Measurements from ENCODE around the gene EXOSC5. TPM values are rescaled to one million over a fixed set of nuclear protein-coding genes. Genes with fewer than 3 reads are reported as not detected.

Gene EXOSC5
- total and polyA plus RNA-seq, 7 donors: 6.6 to 32.7 (median 15.6) TPM

GRCh38 chr19:41430922-41431321, 33.8 kb upstream of the EXOSC5 start:
- Histone ChIP-seq H3K9me3 (no peaks in the 10 kb centered on the region), H3K27me3 (no peaks in the 10 kb centered on the region), H3K4me3 (no peak overlapping the region), H3K4me1 (peaks cover 0 to 28% (median 26%) of the 10 kb centered on the region in 4 donors), H3K27ac (no peak overlapping the region), H3K36me3 (peaks cover 0 to 30% (median 16%) of the 10 kb centered on the region in 4 donors)
- intact Hi-C loops (cut with DNase I): no loop called here
- 89 to 94% methylated on average over 6 of the region's 6 CpGs for WGBS, 2 donors
- TF ChIP-seq EP300 (IDR thresholded peaks at IDR 0.05): no peak
- no peak for TF ChIP-seq POLR2AphosphoS5 (IDR thresholded peaks at IDR 0.05)
- no peak for TF ChIP-seq CTCF (IDR thresholded peaks at IDR 0.05)
- no peak for TF ChIP-seq POLR2A (IDR thresholded peaks at IDR 0.05)
- no peak for DNase-seq

DNA sequence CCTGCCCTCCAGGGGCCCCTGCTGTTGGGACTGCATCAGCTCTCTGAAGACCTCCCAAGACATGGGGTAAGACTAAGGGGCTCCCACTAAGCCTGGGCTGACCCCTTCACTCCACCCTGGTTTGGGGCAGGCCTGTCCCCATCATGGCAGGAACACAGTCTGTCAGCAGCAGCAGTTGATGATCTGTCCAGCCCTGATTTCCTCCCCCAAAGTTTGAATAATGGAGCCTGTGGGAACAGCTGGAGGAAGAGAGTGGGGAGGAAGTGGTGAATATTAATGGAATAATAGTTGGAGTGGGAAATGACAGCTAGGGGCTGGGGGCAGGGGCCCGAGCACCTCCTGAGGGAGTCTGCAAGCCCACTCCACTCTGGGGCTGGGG, 31.3 kb upstream of the EXOSC5 start:
- H3K27ac ChIP-seq: peak overlapping the region; percentile 82 to 89 (median 86)
- no peaks in the 10 kb centered on the region for H3K9me3 ChIP-seq
- no peaks in the 10 kb centered on the region for H3K27me3 ChIP-seq
- no peak for TF ChIP-seq POLR2AphosphoS5 (IDR thresholded peaks at IDR 0.05)
- no peak for TF ChIP-seq EP300 (IDR thresholded peaks at IDR 0.05)
- no peak for TF ChIP-seq POLR2A (IDR thresholded peaks at IDR 0.05)
- TF ChIP-seq CTCF (IDR thresholded peaks at IDR 0.05): no peak
- peak overlapping the region; percentile 36 to 63 (median 56) for H3K4me3 ChIP-seq
- intact Hi-C loops (cut with DNase I): no loop called here
- 49 to 83% methylated on average over 1 of the region's 1 CpG for WGBS, 2 donors
- no peak for DNase-seq
- H3K4me1 ChIP-seq: peaks cover 0 to 40% (median 34%) of the 10 kb centered on the region in 4 donors
- H3K36me3 ChIP-seq: peaks cover 0 to 50% (median 18%) of the 10 kb centered on the region in 4 donors

- no peak for DNase-seq
- Histone ChIP-seq H3K9me3 (no peaks in the 10 kb centered on the region), H3K27me3 (no peaks in the 10 kb centered on the region), H3K36me3 (peaks cover 4 to 50% (median 21%) of the 10 kb centered on the region in 4 donors), H3K4me3 (peak overlapping the region; percentile 36 to 63 (median 56)), H3K4me1 (peaks cover 0 to 40% (median 34%) of the 10 kb centered on the region in 4 donors), H3K27ac (peak overlapping the region; percentile 82 to 89 (median 86))
- intact Hi-C loops (cut with DNase I): no loop called here
- no peak for TF ChIP-seq POLR2AphosphoS5 (IDR thresholded peaks at IDR 0.05)
- no peak for TF ChIP-seq CTCF (IDR thresholded peaks at IDR 0.05)
- WGBS, 2 donors: 2 to 6% methylated on average over 23 of the region's 23 CpGs
These were observed 30.7 kb upstream of the EXOSC5 start for GRCh38 chr19:41427647-41428480.

DNA sequence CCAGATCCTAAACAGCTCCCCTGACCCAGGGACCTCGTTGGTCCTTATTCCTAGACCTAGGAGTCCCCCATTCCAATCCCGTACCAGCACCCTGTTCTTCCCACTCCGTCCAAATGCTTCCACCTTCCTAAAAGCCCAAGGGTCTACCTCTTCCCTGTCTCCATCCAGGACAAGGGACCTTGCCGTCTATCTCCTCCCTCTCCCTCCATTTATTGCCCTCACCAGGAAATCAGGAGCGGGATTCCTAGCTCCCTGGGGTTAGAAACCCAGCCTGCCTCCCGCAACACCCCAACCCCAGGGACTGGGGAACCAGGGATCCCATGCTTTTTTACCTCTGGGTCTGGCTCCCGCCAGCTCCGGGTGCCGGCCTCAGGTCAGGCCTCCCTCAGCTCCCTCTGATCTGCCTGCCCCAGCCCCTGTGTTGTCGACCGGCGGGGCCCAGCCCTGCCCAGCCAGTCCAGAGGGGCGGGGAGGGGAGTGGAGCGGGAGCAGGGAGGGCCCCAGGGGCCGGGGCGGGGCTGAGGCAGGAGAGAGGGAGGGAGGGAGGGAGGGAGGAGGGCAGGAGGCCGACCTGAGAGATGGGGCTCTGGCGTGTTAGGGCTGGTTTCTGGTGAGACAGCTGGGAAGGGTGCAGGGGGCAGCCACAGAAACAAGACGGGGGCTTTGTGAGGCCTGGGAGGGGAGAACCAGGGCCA, 29.9 kb upstream of the EXOSC5 start, which contains the start of gene B3GNT8:
B3GNT8 (minus strand) TSS at position 423 of the 695 bp plus-strand sequence. CDS start 596 bp downstream, outside the sequence.
- H3K4me1 ChIP-seq: peaks cover 0 to 40% (median 34%) of the 10 kb centered on the region in 4 donors
- WGBS, 2 donors: 4 to 15% methylated on average over 19 of the region's 19 CpGs
- H3K9me3 ChIP-seq: no peaks in the 10 kb centered on the region
- H3K4me3 ChIP-seq: peak within 1 kb of the TSS; percentile 36 to 63 (median 56)
- intact Hi-C loops (cut with DNase I): no loop called here
- TF ChIP-seq POLR2A (IDR thresholded peaks at IDR 0.05) (peak; percentile 42 to 90), EP300 (IDR thresholded peaks at IDR 0.05) (no peak), POLR2AphosphoS5 (IDR thresholded peaks at IDR 0.05) (peak; percentile 65 to 87 (median 78)), CTCF (IDR thresholded peaks at IDR 0.05) (no peak)
- peaks cover 11 to 50% (median 20%) of the 10 kb centered on the region in 4 donors for H3K36me3 ChIP-seq
- H3K27ac ChIP-seq: peak within 1 kb of the TSS; percentile 82 to 89 (median 86)
- H3K27me3 ChIP-seq: no peaks in the 10 kb centered on the region
- peak; percentile 94 for DNase-seq

Measured in sigmoid colon (tissue), 7 donors.